A673 (cell line): Measurements from ENCODE around the gene RASA2.

Experiments
- EZH2 ChIP-seq: fragments of 200-600 bp; sonication (generic); IDR thresholded peaks from 2 replicates; pipeline ENCODE4 v1.6.1; 2017; ENCODE audit warnings: borderline replicate concordance, low read depth, mild to moderate bottlenecking, mixed read lengths, antibody characterized with exemption, low read length; ENCODE audit not compliant: poor library complexity, severe bottlenecking
- TF ChIP-seq, protein P1 (sequence below): fragments of 300-800, 200-600 bp; sonication (generic); conservative IDR thresholded peaks from 2 replicates; pipeline ENCODE4 v1.5.1; 2017; ENCODE audit warnings: low read depth, mild to moderate bottlenecking, antibody characterized with exemption, low read length, moderate library complexity, mixed read lengths

DNA sequence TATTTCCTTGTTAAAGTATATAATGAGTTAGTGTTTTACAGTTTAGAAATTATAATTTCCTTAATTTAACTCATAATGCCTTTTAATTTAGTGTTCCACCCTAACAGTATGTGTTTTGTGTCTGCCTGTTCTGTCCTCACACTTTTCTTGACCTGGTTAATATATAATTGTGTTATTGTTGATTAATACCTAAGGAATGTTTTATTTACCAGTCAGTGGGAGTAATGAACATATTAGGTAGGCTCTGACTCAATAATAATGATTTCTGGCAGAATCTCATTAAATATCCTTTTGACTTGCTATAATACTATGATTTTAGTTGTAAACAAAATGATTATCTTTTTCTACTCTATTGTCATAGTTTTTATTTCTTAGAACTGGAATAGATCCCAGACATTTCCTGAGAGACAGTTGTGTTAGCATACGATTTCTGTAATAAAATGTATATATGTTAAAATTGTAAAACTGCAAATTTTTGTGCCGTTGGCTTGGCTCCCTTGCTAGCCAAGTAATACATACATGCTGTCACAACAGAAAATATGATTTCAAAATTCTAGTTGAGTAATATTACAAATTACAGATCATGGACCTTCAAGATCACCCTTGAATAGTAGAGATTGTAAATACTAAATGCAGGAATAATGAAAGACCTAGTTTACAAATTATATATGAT, 51.9 kb downstream of the RASA2 start:
- TF ChIP-seq, protein P1, sequence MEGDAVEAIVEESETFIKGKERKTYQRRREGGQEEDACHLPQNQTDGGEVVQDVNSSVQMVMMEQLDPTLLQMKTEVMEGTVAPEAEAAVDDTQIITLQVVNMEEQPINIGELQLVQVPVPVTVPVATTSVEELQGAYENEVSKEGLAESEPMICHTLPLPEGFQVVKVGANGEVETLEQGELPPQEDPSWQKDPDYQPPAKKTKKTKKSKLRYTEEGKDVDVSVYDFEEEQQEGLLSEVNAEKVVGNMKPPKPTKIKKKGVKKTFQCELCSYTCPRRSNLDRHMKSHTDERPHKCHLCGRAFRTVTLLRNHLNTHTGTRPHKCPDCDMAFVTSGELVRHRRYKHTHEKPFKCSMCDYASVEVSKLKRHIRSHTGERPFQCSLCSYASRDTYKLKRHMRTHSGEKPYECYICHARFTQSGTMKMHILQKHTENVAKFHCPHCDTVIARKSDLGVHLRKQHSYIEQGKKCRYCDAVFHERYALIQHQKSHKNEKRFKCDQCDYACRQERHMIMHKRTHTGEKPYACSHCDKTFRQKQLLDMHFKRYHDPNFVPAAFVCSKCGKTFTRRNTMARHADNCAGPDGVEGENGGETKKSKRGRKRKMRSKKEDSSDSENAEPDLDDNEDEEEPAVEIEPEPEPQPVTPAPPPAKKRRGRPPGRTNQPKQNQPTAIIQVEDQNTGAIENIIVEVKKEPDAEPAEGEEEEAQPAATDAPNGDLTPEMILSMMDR: no peak
- TF ChIP-seq EZH2: no peak
